ENCODE measurements around the gene RPS6KA2.

RPS6KA2 gene

GRCh38 chr6:166439366-166440091 lies 187.5 kb downstream of the RPS6KA2 start:
- DNase-seq (ENCODE audit: extremely low spot score): no peak
- POLR2A ChIA-PET: no interaction called here
- no peak for TF ChIP-seq CTCF (IDR thresholded peaks at IDR 0.05; ENCODE audit: control extremely low read depth, extremely low read depth, low read depth, missing control alignments)
- CTCF ChIA-PET: interaction anchor here (1.1 to 3.0 kb wide), 3 partner anchors 9 to 135 kb away, joined by 3 to 8 read pairs (median 5); no protein-coding TSS in a partner anchor

- DNase-seq (ENCODE audit: extremely low spot score): no peak
- ChIA-PET CTCF (interaction anchor here (1.3 to 3.0 kb wide), 3 partner anchors 10 to 28 kb away, joined by 3 to 8 read pairs (median 5); no protein-coding TSS in a partner anchor), POLR2A (no interaction called here)
- TF ChIP-seq CTCF (IDR thresholded peaks at IDR 0.05; ENCODE audit: control extremely low read depth, extremely low read depth, low read depth, missing control alignments): no peak
Observed at GRCh38 chr6:166438211-166438861, 188.7 kb downstream of the RPS6KA2 start.

DNA sequence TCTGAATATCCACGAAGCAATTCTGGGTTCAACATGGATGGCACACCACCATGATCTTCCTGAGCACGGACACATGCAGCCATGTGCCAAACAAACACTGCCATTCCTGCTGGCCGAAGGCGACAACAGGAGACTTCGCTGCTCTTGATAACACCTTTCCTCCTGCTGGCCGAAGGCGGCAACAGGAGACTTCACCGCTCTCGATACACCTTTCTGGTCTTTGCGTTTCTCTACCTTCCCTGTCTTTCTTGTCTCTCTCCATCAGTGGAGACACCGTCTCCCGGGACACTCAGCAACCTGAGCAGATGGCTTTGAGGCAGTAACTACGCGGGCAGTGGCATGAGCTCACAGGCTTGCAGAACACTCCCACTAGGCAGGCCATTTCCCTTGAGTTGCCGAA lies 189.4 kb downstream of the RPS6KA2 start:
- ChIA-PET CTCF (interaction anchor here (3.0 kb wide), 1 partner anchor 11 kb away, joined by 8 read pairs; no protein-coding TSS in a partner anchor), POLR2A (no interaction called here)
- no peak for DNase-seq (ENCODE audit: extremely low spot score)
- TF ChIP-seq CTCF (IDR thresholded peaks at IDR 0.05; ENCODE audit: control extremely low read depth, extremely low read depth, low read depth, missing control alignments): no peak

GRCh38 chr6:166436195-166437139 lies 190.6 kb downstream of the RPS6KA2 start:
- ChIA-PET POLR2A (no interaction called here), CTCF (interaction anchor here (0.9 to 3.0 kb wide), 2 partner anchors 12 to 36 kb away, joined by 3 to 8 read pairs; no protein-coding TSS in a partner anchor)
- no peak for DNase-seq (ENCODE audit: extremely low spot score)
- no peak for TF ChIP-seq CTCF (IDR thresholded peaks at IDR 0.05; ENCODE audit: control extremely low read depth, extremely low read depth, low read depth, missing control alignments)

- no peak for TF ChIP-seq CTCF (IDR thresholded peaks at IDR 0.05; ENCODE audit: control extremely low read depth, extremely low read depth, low read depth, missing control alignments)
- POLR2A ChIA-PET: no interaction called here
- CTCF ChIA-PET: interaction anchor here (0.8 to 1.1 kb wide), 3 partner anchors 12 to 47 kb away, joined by 3 read pairs; no protein-coding TSS in a partner anchor
- DNase-seq (ENCODE audit: extremely low spot score): no peak
Observed at GRCh38 chr6:166435574-166435973, 191.5 kb downstream of the RPS6KA2 start.

DNA sequence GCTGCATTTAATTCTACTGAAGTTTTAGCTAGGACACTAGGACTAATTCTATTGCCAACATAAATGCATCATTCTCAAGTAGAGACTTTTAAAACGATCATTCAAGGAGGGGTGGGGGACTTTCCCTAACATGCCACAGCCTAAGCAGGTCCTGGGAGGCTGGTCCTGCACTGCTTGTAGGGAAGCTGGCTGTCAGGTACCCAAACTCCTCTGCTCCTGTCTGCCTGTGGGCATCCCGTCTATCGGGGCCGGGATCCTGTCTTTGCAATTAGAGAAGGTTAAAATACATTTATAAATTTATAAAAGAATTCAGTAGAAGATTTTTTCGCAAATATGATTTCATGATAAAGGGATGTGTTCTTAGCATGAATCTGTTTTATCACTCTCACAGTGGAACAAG lies 192.7 kb downstream of the RPS6KA2 start:
- no peak for DNase-seq (ENCODE audit: extremely low spot score)
- no peak for TF ChIP-seq CTCF (IDR thresholded peaks at IDR 0.05; ENCODE audit: control extremely low read depth, extremely low read depth, low read depth, missing control alignments)
- ChIA-PET POLR2A (no interaction called here), CTCF (no interaction called here)

Measured in GM10248 (cell line).